Measurements from ENCODE around the gene C3orf62.

Gene C3orf62

GRCh38 chr3:49276475-49277382 is at the start of gene C3orf62:
C3orf62 (minus strand) TSS chr3:49277232; CDS start chr3:49276872, 360 bp downstream.
- DNase-seq (ENCODE audit: low read depth) = peak; percentile 57

- DNase-seq (ENCODE audit: low read depth) = no peak
These were observed 47.7 kb upstream of the C3orf62 start for GRCh38 chr3:49324768-49325167.

- DNase-seq (ENCODE audit: low read depth) = no peak
These were observed 39.8 kb upstream of the C3orf62 start for GRCh38 chr3:49316696-49317457.

- no peak for DNase-seq (ENCODE audit: low read depth)
These were observed 37.1 kb upstream of the C3orf62 start for GRCh38 chr3:49313896-49314688.

- no peak for DNase-seq (ENCODE audit: low read depth)
These were observed 34.3 kb upstream of the C3orf62 start for GRCh38 chr3:49311283-49311682.

GRCh38 chr3:49310677-49311076 is 33.6 kb upstream of the C3orf62 start:
- no peak for DNase-seq (ENCODE audit: low read depth)

- no peak for DNase-seq (ENCODE audit: low read depth)
These were observed 28.6 kb upstream of the C3orf62 start for GRCh38 chr3:49305608-49306007.

- no peak for DNase-seq (ENCODE audit: low read depth)
These were observed 25.6 kb upstream of the C3orf62 start for GRCh38 chr3:49302613-49303012.

GRCh38 chr3:49300595-49300994 is 23.6 kb upstream of the C3orf62 start:
- no peak for DNase-seq (ENCODE audit: low read depth)

- DNase-seq (ENCODE audit: low read depth) = no peak
These were observed 21.5 kb upstream of the C3orf62 start for GRCh38 chr3:49298511-49298910.

- no peak for DNase-seq (ENCODE audit: low read depth)
These were observed 19.9 kb upstream of the C3orf62 start for GRCh38 chr3:49296781-49297411.

- no peak for DNase-seq (ENCODE audit: low read depth)
These were observed 18.5 kb upstream of the C3orf62 start for GRCh38 chr3:49295489-49296058.

GRCh38 chr3:49294343-49294742 is 17.3 kb upstream of the C3orf62 start:
- no peak for DNase-seq (ENCODE audit: low read depth)

- no peak for DNase-seq (ENCODE audit: low read depth)
These were observed 7.0 kb upstream of the C3orf62 start for GRCh38 chr3:49283997-49284396.

- no peak for DNase-seq (ENCODE audit: low read depth)
These were observed 2.3 kb upstream of the C3orf62 start for GRCh38 chr3:49279376-49279775.

- DNase-seq (ENCODE audit: low read depth) = no peak
These were observed 1.5 kb upstream of the C3orf62 start for GRCh38 chr3:49278548-49278947.

- DNase-seq (ENCODE audit: low read depth) = no peak
These were observed 347 bp upstream of the C3orf62 start for GRCh38 chr3:49277383-49277775.

GRCh38 chr3:49273825-49274532 is 3.1 kb downstream of the C3orf62 start:
- DNase-seq (ENCODE audit: low read depth) = no peak

- no peak for DNase-seq (ENCODE audit: low read depth)
These were observed 6.0 kb downstream of the C3orf62 start for GRCh38 chr3:49271047-49271446.

GRCh38 chr3:49270156-49270500 is 6.9 kb downstream of the C3orf62 start:
- DNase-seq (ENCODE audit: low read depth) = no peak

Data from stimulated activated CD8-positive, alpha-beta memory T cell treated with anti-CD3 and anti-CD28 coated beads, Interleukin-7, amount 100 ng/mL, for 24 hours (primary cell).